ENCODE results near the gene SLC13A4. TPM values are rescaled to one million over a fixed set of nuclear protein-coding genes. Genes with fewer than 3 reads are reported as not detected.

The SLC13A4 gene
- total and polyA plus RNA-seq, 2 of the 4 experiments (the other 2 are of a cell fraction), result 0.10 TPM; not detected in 1

- POLR2A ChIA-PET (ENCODE audit: unreplicated experiment), result interaction anchor here (0.5 to 0.8 kb wide), 2 partner anchors 61 to 131 kb away, joined by 3 read pairs; no protein-coding TSS in a partner anchor
- intact Hi-C loops (cut with micrococcal nuclease), result loop anchor here (10.0 kb wide), 1 partner anchor 305 kb away; the partner anchor contains the start of gene MTPN
- peaks cover 11% of the 10 kb centered on the region for H3K4me1 ChIP-seq (ENCODE audit: control insufficient read depth, insufficient read depth, low read length)
- dilution Hi-C loops (cut with HindIII; ENCODE audit: low sequenced_read_pairs, unreplicated experiment), result no loop called here
- no peak overlapping the region for H3K4me3 ChIP-seq (ENCODE audit: insufficient read depth, low read depth, low read length)
- H2AK5ac ChIP-seq (ENCODE audit: low read depth, low read length), result peak overlapping the region; percentile 10; the same call in 1 of the 2 replicates
- no peak overlapping the region for H3K56ac ChIP-seq (ENCODE audit: extremely low read depth, insufficient read depth, low read length)
- no peaks in the 10 kb centered on the region for H3K9me3 ChIP-seq (ENCODE audit: control insufficient read depth, insufficient read depth, low read length)
- H3K79me1 ChIP-seq (ENCODE audit: low read depth in 1 of 2, low read length in 2 of 2), result peaks cover 0 to 53% of the 10 kb centered on the region in 2 experiments
- no TSS peak for BruUV-seq (replicated peaks)
- ATAC-seq (ENCODE audit: low read depth) (peak; percentile 72), DNase-seq (peak; percentile 86)
- H2BK5ac ChIP-seq (ENCODE audit: low read depth, low read length, poor library complexity, severe bottlenecking), result peak overlapping the region; percentile 76
- no peak overlapping the region for H4K91ac ChIP-seq (ENCODE audit: insufficient read depth, low read depth, low read length)
- H4K5ac ChIP-seq (ENCODE audit: low read depth, low read length), result no peak overlapping the region
- H3K14ac ChIP-seq (replicated peaks; ENCODE audit: low read depth, low read length), result no peak overlapping the region
- in situ Hi-C loops (cut with MboI; ENCODE audit: low sequenced_read_pairs), result no loop called here
- H3K18ac ChIP-seq (ENCODE audit: low read depth, low read length), result no peak overlapping the region
- no peak for TF ChIP-seq BHLHE40 (IDR thresholded peaks at IDR 0.05; ENCODE audit: low read depth, low read length)
- no peak for TF ChIP-seq RCOR1 (IDR thresholded peaks at IDR 0.05; ENCODE audit: insufficient replicate concordance, low read length)
- no peak for TF ChIP-seq RFX5 (IDR thresholded peaks at IDR 0.05; ENCODE audit: low read depth, low read length)
- TF ChIP-seq, protein P1, sequence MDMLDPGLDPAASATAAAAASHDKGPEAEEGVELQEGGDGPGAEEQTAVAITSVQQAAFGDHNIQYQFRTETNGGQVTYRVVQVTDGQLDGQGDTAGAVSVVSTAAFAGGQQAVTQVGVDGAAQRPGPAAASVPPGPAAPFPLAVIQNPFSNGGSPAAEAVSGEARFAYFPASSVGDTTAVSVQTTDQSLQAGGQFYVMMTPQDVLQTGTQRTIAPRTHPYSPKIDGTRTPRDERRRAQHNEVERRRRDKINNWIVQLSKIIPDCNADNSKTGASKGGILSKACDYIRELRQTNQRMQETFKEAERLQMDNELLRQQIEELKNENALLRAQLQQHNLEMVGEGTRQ (IDR thresholded peaks at IDR 0.05; ENCODE audit: low read depth, low read length), result peak; percentile 39
- no peak for TF ChIP-seq POLR2A (IDR thresholded peaks at IDR 0.05; ENCODE audit: low read depth, low read length)
- no peak for TF ChIP-seq MAZ (IDR thresholded peaks at IDR 0.05; ENCODE audit: borderline replicate concordance, low read depth, low read length)
- CTCF ChIA-PET, result no interaction called here
- peaks cover 5% of the 10 kb centered on the region; the same call in 1 of the 2 replicates for H3K9me1 ChIP-seq (ENCODE audit: insufficient read depth, low read length)
- peak overlapping the region; percentile 15; the same call in 1 of the 2 replicates for H3K27ac ChIP-seq (ENCODE audit: insufficient read depth, low read length)
- H2BK20ac ChIP-seq (ENCODE audit: low read depth, low read length), result no peak overlapping the region
- H2BK15ac ChIP-seq (ENCODE audit: low read depth, low read length), result no peak overlapping the region
- H3K27me3 ChIP-seq (ENCODE audit: control insufficient read depth, insufficient read depth, low read length), result no peaks in the 10 kb centered on the region
- H4K20me1 ChIP-seq (ENCODE audit: insufficient read depth, low read length), result peaks cover 33% of the 10 kb centered on the region
- no peak overlapping the region for H4K8ac ChIP-seq (ENCODE audit: low read depth in 2 of 2, low read length in 2 of 2)
- H2AK9ac ChIP-seq (replicated peaks; ENCODE audit: low read depth, low read length, poor library complexity), result no peak overlapping the region
- H2BK120ac ChIP-seq (ENCODE audit: low read depth, low read length), result no peak overlapping the region
- H3K23ac ChIP-seq (ENCODE audit: low read depth, low read length), result peak overlapping the region; percentile 36; the same call in 1 of the 2 replicates
- no peak overlapping the region for H2AFZ ChIP-seq (replicated peaks; ENCODE audit: low read length, poor library complexity)
- no peak overlapping the region for H3K9ac ChIP-seq (ENCODE audit: low read depth, low read length)
- H3K36me3 ChIP-seq (ENCODE audit: control insufficient read depth, insufficient read depth, low read length), result peaks cover 5% of the 10 kb centered on the region; the same call in 1 of the 2 replicates
- H3K4me2 ChIP-seq (ENCODE audit: low read depth, low read length), result peak overlapping the region; percentile 75
- 0 out of 2 replicates have a peak overlapping the region, but pooled peaks have one; percentile 31 for H3K4ac ChIP-seq (ENCODE audit: low read depth, low read length)
- no CpG with 5 or more reads among the region's 1 CpG for WGBS, 2 experiments (ENCODE audit: extremely low coverage in 2 of 2, insufficient read length in 1 of 2)
Observed at GRCh38 chr7:135670179-135670578, 57.8 kb downstream of the SLC13A4 start.

Data from IMR-90 (cell line).